Bronchial epithelial cell (primary cell): ENCODE data around the gene AMZ1. TPM values are rescaled to one million over a fixed set of nuclear protein-coding genes. Genes with fewer than 3 reads are reported as not detected.

Source experiments
- DNase-seq: peaks from one replicate; pipeline ENCODE4 v3.0.0-alpha.2; 2010; ENCODE audit warnings: low read depth
- FAIRE-seq: peaks from 2 replicates; lab custom pipeline; 2011; peaks lifted over from hg19 to GRCh38; lab: Jason Lieb, UNC
- H3K27me3 ChIP-seq: 2 replicates; pipeline ENCODE4 v1.5.1; 2011; ENCODE audit warnings: low read length; ENCODE audit not compliant: control insufficient read depth, insufficient read depth
- H3K36me3 ChIP-seq: 2 replicates; pipeline ENCODE4 v1.5.1; 2011; ENCODE audit warnings: low read length; ENCODE audit not compliant: control insufficient read depth, insufficient read depth
- H3K4me3 ChIP-seq: 2 replicates; pipeline ENCODE4 v1.5.1; 2011; ENCODE audit warnings: mild to moderate bottlenecking, low read depth, low read length, control low read depth
- total RNA-seq: library from RNA; depleted of rRNA; stranded (reverse); fragments of >200 nt; gene quantifications from 2 replicates; pipeline ENCODE4 v1.2.1, GENCODE V29; 2014
- TF ChIP-seq, protein P1 (sequence below): IDR thresholded peaks from 2 replicates; pipeline ENCODE4 v1.5.1; 2011; ENCODE audit warnings: mild to moderate bottlenecking, moderate library complexity, low read length, control low read depth, inconsistent platforms; ENCODE audit not compliant: insufficient read depth, severe bottlenecking

Gene AMZ1
- total RNA-seq, 1 donor from 2014 or later: not detected

GRCh38 chr7:2681929-2682799 is 5.8 kb upstream of the AMZ1 start:
- H3K27me3 ChIP-seq: peaks cover under 1% of the 10 kb centered on the region
- DNase-seq (no peak), FAIRE-seq (no peak)
- no peak overlapping the region for H3K4me3 ChIP-seq
- H3K36me3 ChIP-seq: no peaks in the 10 kb centered on the region
- TF ChIP-seq, protein P1, sequence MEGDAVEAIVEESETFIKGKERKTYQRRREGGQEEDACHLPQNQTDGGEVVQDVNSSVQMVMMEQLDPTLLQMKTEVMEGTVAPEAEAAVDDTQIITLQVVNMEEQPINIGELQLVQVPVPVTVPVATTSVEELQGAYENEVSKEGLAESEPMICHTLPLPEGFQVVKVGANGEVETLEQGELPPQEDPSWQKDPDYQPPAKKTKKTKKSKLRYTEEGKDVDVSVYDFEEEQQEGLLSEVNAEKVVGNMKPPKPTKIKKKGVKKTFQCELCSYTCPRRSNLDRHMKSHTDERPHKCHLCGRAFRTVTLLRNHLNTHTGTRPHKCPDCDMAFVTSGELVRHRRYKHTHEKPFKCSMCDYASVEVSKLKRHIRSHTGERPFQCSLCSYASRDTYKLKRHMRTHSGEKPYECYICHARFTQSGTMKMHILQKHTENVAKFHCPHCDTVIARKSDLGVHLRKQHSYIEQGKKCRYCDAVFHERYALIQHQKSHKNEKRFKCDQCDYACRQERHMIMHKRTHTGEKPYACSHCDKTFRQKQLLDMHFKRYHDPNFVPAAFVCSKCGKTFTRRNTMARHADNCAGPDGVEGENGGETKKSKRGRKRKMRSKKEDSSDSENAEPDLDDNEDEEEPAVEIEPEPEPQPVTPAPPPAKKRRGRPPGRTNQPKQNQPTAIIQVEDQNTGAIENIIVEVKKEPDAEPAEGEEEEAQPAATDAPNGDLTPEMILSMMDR: no peak

DNA sequence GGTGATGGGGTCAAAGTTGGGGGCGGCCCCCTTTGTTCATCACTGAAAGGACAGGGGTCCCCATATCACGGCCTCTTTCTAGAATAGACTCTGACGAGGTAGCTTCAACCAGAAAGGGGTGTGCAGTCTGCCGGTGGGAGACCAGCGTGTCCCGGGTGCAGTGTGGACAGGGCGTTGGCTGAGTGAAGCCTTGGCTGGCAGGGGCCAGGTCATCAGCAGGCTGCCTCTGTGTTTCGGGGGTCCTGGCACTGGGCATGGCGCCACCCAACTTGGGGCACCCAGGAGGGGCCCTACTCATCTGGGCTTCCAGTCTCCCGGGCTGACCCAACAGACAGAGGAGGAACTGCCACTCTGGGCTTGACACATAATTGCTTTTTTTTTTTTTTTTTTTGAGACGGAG is 3.5 kb upstream of the AMZ1 start:
- peaks cover 18% of the 10 kb centered on the region for H3K27me3 ChIP-seq
- no peak for DNase-seq
- H3K4me3 ChIP-seq: no peak overlapping the region

GRCh38 chr7:2686101-2686500 is 1.9 kb upstream of the AMZ1 start:
- Histone ChIP-seq H3K27me3 (peaks cover 21% of the 10 kb centered on the region), H3K36me3 (no peaks in the 10 kb centered on the region), H3K4me3 (no peak overlapping the region)
- TF ChIP-seq, protein P1: no peak
- FAIRE-seq: peak; percentile 40
- no peak for DNase-seq

More for the DNA sequence above, 3.5 kb upstream of the AMZ1 start:
- TF ChIP-seq, protein P1: no peak
- FAIRE-seq: no peak
- H3K36me3 ChIP-seq: no peaks in the 10 kb centered on the region

GRCh38 chr7:2687338-2687869 is 598 bp upstream of the AMZ1 start:
- H3K36me3 ChIP-seq: no peaks in the 10 kb centered on the region
- H3K27me3 ChIP-seq: peaks cover 21% of the 10 kb centered on the region
- TF ChIP-seq, protein P1: no peak
- no peak for FAIRE-seq
- DNase-seq: no peak
- H3K4me3 ChIP-seq: no peak overlapping the region

GRCh38 chr7:2688409-2689342 is 674 bp downstream of the AMZ1 start:
- DNase-seq (no peak), FAIRE-seq (no peak)
- TF ChIP-seq, protein P1: no peak
- no peak overlapping the region for H3K4me3 ChIP-seq
- H3K36me3 ChIP-seq: no peaks in the 10 kb centered on the region
- H3K27me3 ChIP-seq: peaks cover 21% of the 10 kb centered on the region
